HG02642 (cell line): ENCODE results near the gene HGFAC.

ENCODE experiments used
- ATAC-seq: cut with Tn5 transposase; IDR thresholded peaks from one replicate; pipeline ENCODE4 v1.9.1; 2021; ENCODE audit warnings: mild to moderate bottlenecking; ENCODE audit not compliant: unreplicated experiment, poor library complexity

The HGFAC gene

GRCh38 chr4:3441501-3442459 lies at the start of gene HGFAC:
HGFAC (plus strand) TSS chr4:3441968; CDS start chr4:3442002, 34 bp downstream.
- no peak for ATAC-seq

GRCh38 chr4:3392321-3392720 lies 49.4 kb upstream of the HGFAC start:
- no peak for ATAC-seq

GRCh38 chr4:3393171-3393570 lies 48.6 kb upstream of the HGFAC start:
- no peak for ATAC-seq

GRCh38 chr4:3396600-3396999 lies 45.2 kb upstream of the HGFAC start:
- ATAC-seq, result no peak

- no peak for ATAC-seq
Observed at GRCh38 chr4:3397128-3397527, 44.6 kb upstream of the HGFAC start.

- ATAC-seq, result no peak
Observed at GRCh38 chr4:3399277-3400194, 42.2 kb upstream of the HGFAC start.

GRCh38 chr4:3401436-3402171 lies 40.2 kb upstream of the HGFAC start:
- ATAC-seq, result no peak

- no peak for ATAC-seq
Observed at GRCh38 chr4:3402491-3403347, 39.0 kb upstream of the HGFAC start.

GRCh38 chr4:3403348-3403906 lies 38.3 kb upstream of the HGFAC start:
- ATAC-seq, result no peak

- no peak for ATAC-seq
Observed at GRCh38 chr4:3404546-3404945, 37.2 kb upstream of the HGFAC start.

- no peak for ATAC-seq
Observed at GRCh38 chr4:3405176-3405575, 36.6 kb upstream of the HGFAC start.

- no peak for ATAC-seq
Observed at GRCh38 chr4:3406021-3406420, 35.7 kb upstream of the HGFAC start.

- no peak for ATAC-seq
Observed at GRCh38 chr4:3406431-3406830, 35.3 kb upstream of the HGFAC start.

GRCh38 chr4:3407171-3407771 lies 34.5 kb upstream of the HGFAC start:
- ATAC-seq, result no peak

- no peak for ATAC-seq
Observed at GRCh38 chr4:3407930-3408792, 33.6 kb upstream of the HGFAC start.

GRCh38 chr4:3408793-3409330 lies 32.9 kb upstream of the HGFAC start:
- no peak for ATAC-seq

GRCh38 chr4:3409571-3410091 lies 32.1 kb upstream of the HGFAC start:
- ATAC-seq, result no peak
